ENCODE measurements around the gene NKX6-2.
"Not testable (repeated sequence)": the region's sequence is repeated elsewhere in the genome, so short reads cannot be mapped to it uniquely, and the experiment has no call there.

Gene NKX6-2

DNA sequence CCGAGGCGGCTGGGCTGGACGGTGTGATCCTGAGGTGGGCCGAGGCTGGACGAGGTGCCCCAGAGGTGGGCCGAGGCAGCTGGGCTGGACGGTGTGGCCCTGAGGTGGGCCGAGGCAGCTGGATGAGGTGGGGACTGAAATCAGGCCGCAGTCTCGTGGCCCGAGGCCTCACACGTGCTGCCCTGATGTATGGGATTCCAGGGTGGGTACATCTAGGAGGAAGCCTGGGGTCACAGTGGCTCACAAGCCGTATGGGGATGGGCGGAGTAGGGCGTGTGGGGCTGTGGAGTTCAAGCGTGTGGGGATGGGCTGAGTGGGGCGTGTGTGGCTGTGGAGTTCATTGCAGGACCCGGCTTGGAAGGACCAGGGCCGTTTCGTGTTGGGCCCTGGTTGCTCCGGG lies 12.5 kb upstream of the NKX6-2 start:
- no peak for DNase-seq (ENCODE audit: low read depth in 3 of 3, low spot score in 1 of 3)

GRCh38 chr10:132797986-132798385 lies 12.0 kb upstream of the NKX6-2 start:
- DNase-seq (ENCODE audit: low read depth in 3 of 3, low spot score in 1 of 3) = not testable (repeated sequence)

DNA sequence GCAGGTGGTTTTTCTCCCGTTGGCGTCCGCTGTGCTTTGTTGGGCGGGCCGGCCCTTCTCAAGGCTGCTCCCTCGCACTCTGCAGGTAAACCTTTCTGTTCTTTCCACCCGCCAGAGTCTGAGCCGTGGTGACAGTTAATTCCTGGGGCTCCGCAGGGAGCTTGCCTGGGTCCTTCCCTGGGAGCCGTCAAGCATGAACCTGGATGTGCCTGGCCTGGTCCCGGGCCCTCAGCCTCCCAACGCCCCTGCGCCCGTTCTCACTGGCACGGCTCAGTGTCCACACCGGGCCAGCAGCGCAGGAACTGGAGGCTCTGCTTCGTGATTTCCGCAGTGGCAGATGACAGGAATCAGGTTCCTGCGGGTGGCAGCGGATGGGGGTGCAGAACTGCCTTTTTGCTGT lies 10.9 kb upstream of the NKX6-2 start:
- DNase-seq (ENCODE audit: low read depth in 3 of 3, low spot score in 1 of 3) = no peak

- DNase-seq (ENCODE audit: low read depth in 3 of 3, low spot score in 1 of 3) = no peak
Observed at GRCh38 chr10:132793871-132794849, 8.2 kb upstream of the NKX6-2 start.

GRCh38 chr10:132793213-132793612 lies 7.3 kb upstream of the NKX6-2 start:
- DNase-seq (ENCODE audit: low read depth in 3 of 3, low spot score in 1 of 3) = no peak

- no peak for DNase-seq (ENCODE audit: low read depth in 3 of 3, low spot score in 1 of 3)
Observed at GRCh38 chr10:132792796-132793195, 6.8 kb upstream of the NKX6-2 start.

DNA sequence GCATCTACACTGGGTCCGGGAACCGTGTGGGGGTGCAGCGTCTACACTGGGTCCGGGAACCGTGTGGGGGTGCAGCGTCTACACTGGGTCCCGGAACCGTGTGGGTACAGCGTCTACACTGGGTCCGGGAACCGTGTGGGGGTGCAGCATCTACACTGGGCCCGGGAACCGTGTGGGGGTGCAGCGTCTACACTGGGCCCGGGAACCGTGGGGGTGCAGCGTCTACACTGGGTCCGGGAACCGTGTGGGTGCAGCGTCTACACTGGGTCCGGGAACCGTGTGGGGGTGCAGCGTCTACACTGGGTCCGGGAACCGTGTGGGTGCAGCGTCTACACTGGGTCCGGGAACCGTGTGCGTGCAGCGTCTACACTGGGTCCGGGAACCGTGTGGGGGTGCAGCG lies 6.2 kb upstream of the NKX6-2 start:
- DNase-seq (ENCODE audit: low read depth in 3 of 3, low spot score in 1 of 3) = not testable (repeated sequence)

- no peak for DNase-seq (ENCODE audit: low read depth in 3 of 3, low spot score in 1 of 3)
Observed at GRCh38 chr10:132790934-132791829, 5.2 kb upstream of the NKX6-2 start.

GRCh38 chr10:132790470-132790869 lies 4.5 kb upstream of the NKX6-2 start:
- no peak for DNase-seq (ENCODE audit: low read depth in 3 of 3, low spot score in 1 of 3)

DNA sequence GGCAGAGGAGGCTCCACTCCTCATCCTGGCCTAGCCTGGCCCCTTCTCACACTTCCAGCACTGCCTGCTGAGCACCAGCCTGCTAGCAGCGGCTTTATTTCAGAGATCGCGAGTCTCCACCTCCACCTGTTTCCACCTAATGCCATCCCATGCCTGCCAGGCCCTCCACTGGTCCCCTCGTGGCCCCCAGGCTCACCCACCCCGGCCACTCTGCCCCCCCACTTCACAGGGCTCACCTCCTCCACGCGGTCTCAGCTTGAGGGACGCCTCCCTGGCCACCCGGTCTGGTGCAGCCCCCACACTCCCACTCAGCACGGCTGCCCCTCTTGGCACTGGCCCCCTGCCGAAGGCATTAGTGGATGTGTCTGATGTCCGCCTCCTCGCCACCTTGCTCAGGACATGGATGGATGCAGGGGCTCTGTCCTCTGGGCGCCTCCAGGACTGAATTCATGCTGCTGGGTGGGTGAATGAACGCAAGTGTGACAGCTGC lies 3.8 kb upstream of the NKX6-2 start:
- no peak for DNase-seq (ENCODE audit: low read depth in 3 of 3, low spot score in 1 of 3)

- no peak for DNase-seq (ENCODE audit: low read depth in 3 of 3, low spot score in 1 of 3)
Observed at GRCh38 chr10:132788831-132789219, 2.9 kb upstream of the NKX6-2 start.

DNA sequence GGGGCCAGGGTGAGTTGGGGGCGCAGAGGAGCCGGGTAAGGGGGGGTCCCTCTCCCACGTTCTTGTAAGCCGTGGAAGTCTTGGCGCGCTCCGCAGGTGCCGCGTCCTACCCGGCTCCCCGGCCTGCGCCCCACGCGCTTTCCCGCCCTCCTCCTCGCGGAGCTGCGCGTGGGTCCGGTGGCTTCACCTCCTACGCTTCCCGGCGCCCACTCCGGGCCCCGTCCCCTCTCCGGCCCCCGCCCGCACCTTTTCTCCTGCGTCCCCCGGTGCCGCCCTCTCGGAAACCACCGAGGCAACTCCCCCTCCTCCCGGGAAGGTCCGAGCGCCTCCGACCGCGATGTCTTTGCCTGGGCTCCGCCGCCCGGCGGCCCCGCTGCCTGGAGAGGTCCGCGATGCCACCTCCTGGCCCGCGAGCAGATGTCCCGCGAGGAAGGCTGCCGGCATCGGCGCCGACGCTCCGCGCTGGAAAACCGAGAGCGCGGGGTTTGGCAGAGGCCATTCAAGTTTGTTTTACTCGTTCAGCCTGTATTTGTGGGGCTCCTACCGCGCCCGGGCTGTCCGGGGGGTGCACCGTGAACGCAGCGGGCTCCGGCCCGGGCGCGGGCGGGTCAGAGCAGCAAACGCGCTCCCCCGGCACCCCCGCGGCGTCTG lies 2.4 kb upstream of the NKX6-2 start:
- DNase-seq (ENCODE audit: low read depth in 3 of 3, low spot score in 1 of 3) = no peak

DNA sequence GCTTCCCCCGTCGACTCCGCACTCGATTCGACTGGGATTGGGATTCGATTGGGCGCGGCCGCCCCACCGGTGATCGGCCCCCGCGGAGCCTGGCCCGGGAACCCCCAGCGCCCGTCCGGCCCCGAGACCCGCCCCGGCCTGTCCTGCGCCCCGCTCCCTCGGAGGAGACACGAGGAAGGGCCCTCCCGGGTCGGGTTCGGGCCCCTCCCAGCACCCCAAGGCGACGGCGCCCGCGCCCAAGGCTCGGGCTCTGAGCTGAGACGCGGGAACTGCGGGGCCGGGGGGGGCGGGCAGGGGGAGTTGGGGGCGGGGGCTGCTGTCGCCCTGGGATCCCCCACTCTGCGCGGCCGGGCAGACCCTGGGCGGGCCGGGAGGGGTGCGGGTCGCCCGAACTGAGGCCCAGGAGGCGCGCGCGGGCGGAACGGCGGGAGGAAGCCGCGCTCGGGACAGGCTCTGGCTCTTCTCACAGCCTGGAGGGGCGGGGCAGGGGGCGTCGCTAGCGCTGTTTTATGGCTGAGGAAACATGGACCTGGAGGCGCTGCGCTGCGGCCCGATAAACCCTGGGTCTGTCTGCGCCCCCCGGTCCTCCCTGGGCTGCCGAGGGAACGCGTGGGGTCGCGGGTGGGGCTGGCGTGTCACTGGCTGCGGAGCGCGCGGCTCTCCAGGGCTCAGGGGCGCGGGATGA lies 1.7 kb upstream of the NKX6-2 start:
- DNase-seq (ENCODE audit: low read depth in 3 of 3, low spot score in 1 of 3) = no peak

DNA sequence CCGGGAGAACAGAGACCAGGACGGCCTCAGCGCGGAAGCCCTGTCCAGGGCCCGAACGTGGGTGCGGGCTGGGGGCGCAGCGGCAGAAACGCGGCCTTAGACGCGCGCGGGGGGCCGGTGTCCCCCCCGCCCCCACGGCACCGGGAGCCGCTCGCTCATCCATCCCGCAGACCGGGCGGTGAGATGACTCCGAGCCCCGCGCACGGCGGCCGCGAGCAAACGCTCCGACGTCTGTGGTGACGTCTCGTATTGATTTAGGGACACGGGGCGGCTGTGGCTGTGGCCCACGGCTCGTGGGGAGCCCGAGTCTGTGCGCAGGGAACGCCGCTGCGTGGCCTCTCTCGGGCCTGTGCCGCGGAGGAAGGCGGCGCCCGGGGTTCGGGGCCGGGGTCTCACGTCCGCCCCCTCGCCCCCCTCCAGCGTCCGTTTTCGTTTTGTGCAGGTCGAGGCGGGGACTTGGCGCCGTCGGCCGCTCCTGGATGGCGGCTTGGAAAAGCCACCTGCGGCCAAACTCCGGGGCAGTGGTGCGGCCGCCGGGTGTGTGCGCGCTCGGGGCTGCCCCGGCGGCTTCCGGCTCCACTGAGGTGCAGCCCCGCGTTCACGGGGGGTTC lies 1.0 kb upstream of the NKX6-2 start:
- no peak for DNase-seq (ENCODE audit: low read depth in 3 of 3, low spot score in 1 of 3)

- DNase-seq (ENCODE audit: low read depth in 3 of 3, low spot score in 1 of 3) = no peak
Observed at GRCh38 chr10:132786476-132786883, 533 bp upstream of the NKX6-2 start.

DNA sequence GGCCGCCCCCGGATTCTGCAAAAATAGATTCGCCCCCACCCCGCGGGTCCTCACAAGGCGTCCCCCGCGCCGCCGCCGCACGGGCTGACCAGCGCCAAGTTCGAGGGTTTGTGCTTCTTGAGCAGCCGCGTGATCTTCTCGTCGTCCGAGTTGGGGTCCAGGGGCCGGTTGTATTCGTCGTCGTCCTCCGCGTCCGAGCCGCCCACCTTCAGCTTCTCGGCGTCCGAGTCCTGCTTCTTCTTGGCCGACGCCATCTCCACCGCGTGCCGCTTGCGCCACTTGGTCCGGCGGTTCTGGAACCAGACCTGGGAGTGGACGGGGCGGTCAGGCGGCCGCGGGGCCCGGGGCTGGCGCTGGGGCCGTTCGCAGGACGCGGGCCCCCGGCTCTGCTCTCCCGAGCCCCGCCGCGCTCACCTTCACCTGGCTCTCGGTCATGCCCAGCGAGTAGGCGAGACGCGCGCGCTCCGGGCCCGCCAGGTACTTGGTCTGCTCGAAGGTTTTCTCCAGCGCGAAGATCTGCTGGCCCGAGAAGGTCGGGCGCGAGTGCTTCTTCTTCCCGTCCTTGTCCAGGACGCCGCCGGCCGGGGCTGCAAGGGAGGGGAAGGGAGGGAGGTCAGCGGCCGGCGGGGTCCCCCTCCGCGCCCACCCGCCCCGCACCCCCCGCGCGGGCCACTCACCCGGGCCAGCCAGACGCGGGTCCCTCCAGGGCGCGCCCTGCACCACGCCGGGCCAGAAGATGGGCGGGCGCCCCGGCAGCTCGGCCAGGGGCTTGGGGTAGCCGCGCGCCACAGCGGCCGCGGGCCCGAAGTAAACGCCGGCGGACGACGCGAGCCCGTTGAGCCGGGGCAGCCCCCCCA lies 853 bp downstream of the NKX6-2 start:
- no peak for DNase-seq (ENCODE audit: low read depth in 3 of 3, low spot score in 1 of 3)

DNA sequence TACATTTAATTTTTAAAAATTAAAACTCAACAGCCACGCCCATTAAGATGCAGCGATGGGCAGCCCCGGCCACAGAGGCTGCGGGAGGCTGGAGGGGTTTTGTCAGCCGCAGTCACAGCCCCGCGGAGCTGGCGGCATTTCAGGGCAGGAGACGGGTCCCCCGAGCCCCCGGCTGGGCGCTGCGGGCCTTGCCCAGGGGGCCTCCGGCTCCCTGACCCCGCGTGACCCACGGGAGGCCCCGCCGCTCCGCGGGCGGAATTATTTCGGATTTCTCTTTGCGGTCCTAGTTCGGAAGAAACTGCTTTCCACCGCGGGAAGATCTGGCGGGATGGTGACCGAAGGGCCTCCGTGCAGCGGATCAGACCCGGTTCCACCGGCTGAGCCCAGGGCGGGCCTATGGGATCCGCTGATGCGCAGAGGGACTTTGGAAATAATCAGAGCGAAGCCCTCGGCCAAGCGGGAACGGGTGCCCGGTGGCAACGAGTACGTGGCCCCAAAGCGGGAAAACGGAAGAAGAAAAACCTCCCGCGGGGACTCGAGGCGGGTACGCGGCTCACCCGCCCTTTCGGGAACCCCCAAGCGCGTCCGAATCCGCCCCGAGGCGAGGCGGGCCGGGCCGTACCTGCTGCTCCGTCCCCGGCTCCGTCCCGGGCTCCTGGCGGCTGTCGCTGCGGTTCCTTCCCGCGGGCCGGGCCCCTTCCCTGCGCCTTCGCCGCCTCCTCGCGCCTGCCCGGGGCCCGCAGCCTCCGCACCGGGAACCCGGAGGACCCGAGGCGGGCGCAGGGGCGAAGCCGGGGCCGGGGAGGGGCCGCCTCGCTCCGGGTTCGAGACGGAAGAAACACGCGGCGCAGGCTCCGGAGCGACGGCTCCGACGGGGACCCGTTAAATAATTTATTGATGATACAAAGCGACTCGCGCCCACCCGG lies 1.7 kb downstream of the NKX6-2 start:
- DNase-seq (ENCODE audit: low read depth in 3 of 3, low spot score in 1 of 3) = no peak

Measured in stimulated activated CD4-positive, alpha-beta T cell treated with anti-CD3 and anti-CD28 coated beads, TNF-alpha, amount 100 ng/mL, for 1 hour (primary cell).